GM19240 (cell line): ENCODE measurements around the gene KIRREL3.

Source experiments
- DNase-seq: peaks from one replicate; pipeline ENCODE4 v3.0.0; 2011; ENCODE audit warnings: low spot score; ENCODE audit not compliant: insufficient read length

KIRREL3 gene

GRCh38 chr11:126514061-126514693 lies 486.4 kb downstream of the KIRREL3 start:
- DNase-seq: no peak

- no peak for DNase-seq
These were observed 487.5 kb downstream of the KIRREL3 start for GRCh38 chr11:126512741-126513715.

GRCh38 chr11:126512251-126512650 lies 488.3 kb downstream of the KIRREL3 start:
- no peak for DNase-seq

- DNase-seq: no peak
These were observed 489.0 kb downstream of the KIRREL3 start for GRCh38 chr11:126511475-126512115.

DNA sequence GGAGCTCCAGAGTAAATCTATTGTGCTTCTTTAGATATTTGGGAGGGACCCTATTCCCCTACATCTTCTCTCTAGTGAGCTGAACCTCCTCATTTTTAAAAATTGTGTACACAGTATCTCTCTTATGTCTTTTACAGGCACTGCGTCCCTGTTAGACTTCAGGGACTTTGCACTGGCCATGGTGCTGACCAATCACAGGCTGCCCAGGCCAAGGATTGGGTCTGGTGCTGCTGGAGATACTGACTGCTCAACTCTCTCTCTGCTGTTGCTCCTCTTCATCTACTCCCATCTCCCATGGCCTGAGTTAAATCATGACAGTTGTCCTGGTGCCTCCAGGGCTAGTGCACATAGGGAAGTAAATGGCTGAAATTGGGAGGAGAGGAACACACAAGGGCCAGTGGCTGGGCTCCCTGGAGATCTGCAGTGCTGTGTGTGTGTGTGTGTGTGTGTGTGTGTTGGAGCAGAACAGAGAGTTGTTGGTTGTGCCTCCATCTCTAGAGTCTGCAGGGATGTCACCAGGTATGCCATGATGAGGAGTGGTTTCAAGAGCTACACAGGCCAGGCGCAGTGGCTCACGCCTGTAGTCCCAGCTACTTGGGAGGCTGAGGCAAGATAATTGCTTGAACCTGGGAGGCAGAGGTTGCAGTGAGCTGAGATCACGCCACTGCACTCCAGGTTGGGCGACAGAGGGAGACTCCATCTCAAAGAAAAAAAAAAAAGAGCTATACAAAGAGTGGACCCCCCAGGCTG lies 489.8 kb downstream of the KIRREL3 start:
- DNase-seq: no peak

GRCh38 chr11:126507646-126508045 lies 492.9 kb downstream of the KIRREL3 start:
- no peak for DNase-seq

GRCh38 chr11:126506789-126507188 lies 493.8 kb downstream of the KIRREL3 start:
- no peak for DNase-seq

GRCh38 chr11:126502982-126503381 lies 497.6 kb downstream of the KIRREL3 start:
- no peak for DNase-seq

- no peak for DNase-seq
These were observed 498.4 kb downstream of the KIRREL3 start for GRCh38 chr11:126502159-126502558.

DNA sequence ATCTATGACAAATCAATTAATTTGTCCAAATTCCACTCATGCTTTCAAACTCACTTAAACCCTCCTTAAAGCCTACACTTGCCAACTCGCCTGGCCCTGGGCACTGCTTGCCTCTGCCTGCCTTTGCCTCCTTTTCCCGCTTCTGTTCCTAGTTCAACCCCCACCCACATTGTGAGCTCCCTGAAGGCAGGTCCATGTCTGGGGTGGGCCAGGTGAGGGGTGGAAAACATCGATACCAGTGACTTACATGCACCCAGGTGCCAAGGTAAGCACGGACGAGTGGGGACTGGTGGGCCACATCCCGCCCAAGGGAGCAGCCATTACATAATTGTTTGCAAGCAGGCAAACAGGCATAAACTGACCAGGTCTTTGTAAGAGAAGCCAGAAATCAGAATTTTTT lies 498.9 kb downstream of the KIRREL3 start:
- DNase-seq: no peak

GRCh38 chr11:126500981-126501380 lies 499.6 kb downstream of the KIRREL3 start:
- no peak for DNase-seq

- no peak for DNase-seq
These were observed 501.3 kb downstream of the KIRREL3 start for GRCh38 chr11:126499131-126499752.

DNA sequence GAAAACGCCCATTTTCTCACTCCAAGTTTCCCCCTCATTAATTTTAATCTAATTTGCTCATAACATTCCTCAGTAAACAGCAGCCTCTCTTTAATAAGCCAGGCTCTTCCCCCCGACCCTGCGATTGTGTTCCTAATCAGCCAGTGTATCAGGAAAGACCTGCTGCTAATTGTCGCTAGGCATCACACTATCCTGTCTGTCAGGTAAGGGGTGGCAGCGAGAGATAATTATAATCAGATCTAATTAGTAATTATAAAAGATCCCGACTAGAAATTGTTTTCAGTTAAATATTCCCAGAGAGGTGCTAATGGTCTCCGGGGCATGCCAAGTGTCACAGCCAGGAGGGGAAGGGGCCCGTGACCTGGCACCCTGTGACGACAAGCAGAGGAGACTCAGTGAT lies 502.3 kb downstream of the KIRREL3 start:
- DNase-seq: no peak

- no peak for DNase-seq
These were observed 502.9 kb downstream of the KIRREL3 start for GRCh38 chr11:126497581-126498122.

GRCh38 chr11:126496576-126497337 lies 503.8 kb downstream of the KIRREL3 start:
- no peak for DNase-seq

DNA sequence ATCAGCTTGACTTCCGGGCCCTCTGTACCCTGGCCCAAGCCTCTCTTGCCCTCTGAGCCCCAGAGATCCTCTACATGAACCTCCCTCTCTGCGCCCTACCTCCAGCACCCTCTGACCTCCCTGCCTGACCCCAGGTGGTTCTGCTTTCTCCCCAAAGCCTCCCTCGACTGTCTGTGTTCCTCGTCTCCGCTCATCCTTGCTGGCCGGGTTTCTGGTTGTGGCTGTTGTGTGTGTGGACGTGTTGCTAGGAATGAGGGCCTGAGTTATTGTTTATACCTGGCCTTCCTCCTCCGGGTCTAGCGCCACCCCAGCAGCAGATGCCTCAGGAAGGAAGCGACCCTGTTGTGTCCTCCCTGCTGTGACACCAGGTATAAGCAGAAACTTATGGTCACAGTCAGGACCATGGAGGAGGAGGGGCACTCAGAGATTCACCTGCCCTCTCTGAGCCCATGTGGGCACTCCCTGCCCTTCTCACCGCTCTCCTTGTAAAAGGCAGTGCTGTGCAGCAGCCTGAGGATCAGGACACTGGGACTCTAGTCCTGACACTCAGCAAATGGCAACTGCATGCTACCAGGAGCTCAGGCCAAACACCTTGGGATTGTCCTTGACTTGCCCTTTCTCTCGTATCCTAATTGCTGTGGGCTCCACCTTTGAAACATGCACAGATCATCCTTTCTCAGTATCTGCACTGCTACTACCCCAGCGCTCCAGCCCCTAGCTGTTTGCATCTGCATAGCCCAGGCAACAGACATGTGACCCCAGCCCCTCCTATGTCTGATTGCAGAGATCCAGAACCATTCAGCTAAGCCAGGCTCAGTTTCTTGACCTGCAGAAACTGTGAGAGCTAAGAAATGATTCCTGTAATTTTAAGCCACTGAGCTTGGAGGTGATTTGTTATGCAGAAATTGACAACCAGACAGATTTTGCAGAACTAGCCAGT lies 505.0 kb downstream of the KIRREL3 start:
- no peak for DNase-seq

GRCh38 chr11:126494831-126495230 lies 505.7 kb downstream of the KIRREL3 start:
- no peak for DNase-seq

- DNase-seq: no peak
These were observed 508.1 kb downstream of the KIRREL3 start for GRCh38 chr11:126492331-126493082.
